Activated T-cell treated with anti-CD3 and anti-CD28 coated beads, Interleukin-2, amount 50 U/mL, for 24 hours (primary cell): ENCODE measurements around the gene KRT1.
A peak's percentile ranks its signal among the peaks of the same experiment; 100 is the strongest.

Experiments
- DNase-seq: peaks from one replicate; pipeline ENCODE4 v3.0.0-alpha.2; 2020
- H3K27ac Mint-ChIP-seq: 2 replicates; pipeline ENCODE4 v1.8.0; 2020; ENCODE audit warnings: mild to moderate bottlenecking, mixed read lengths
- H3K27me3 Mint-ChIP-seq: 2 replicates; pipeline ENCODE4 v1.8.0; 2020; ENCODE audit warnings: mixed read lengths
- H3K36me3 Mint-ChIP-seq: 2 replicates; pipeline ENCODE4 v1.8.0; 2020; ENCODE audit warnings: low read depth, mixed read lengths
- H3K4me1 Mint-ChIP-seq: 2 replicates; pipeline ENCODE4 v1.8.0; 2020; ENCODE audit warnings: low read depth, mixed read lengths
- H3K4me3 Mint-ChIP-seq: 2 replicates; pipeline ENCODE4 v1.8.0; 2020; ENCODE audit warnings: mild to moderate bottlenecking, moderate library complexity, mixed read lengths
- H3K9me3 Mint-ChIP-seq: 2 replicates; pipeline ENCODE4 v1.8.0; 2020; ENCODE audit warnings: mixed read lengths

Gene KRT1

DNA sequence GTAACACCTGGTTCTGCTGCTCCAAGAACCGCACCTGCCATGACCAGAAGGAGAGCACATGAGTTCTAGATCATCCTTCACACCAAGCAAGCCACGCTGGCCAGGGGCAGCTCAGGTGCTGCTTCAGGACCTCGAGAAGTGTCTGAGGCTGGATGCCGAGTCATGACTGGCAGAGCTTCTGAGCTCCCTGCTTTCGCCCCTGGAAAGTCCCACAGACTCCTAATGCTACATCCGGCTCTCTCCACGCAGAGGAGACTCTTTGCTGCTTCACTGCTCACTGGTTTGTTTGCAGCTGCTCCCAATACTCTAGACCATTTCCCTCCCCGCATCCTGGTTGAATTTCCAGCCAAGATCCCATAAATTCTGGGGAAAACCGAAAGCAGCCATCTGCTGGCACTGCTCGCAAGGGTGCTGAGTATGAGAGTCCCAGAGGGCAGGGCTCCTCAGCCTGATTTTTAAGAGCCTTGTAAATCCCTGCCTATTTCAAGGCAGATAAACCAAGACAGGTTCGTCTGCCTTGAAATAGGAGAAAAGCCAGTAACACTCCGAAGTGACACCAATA is 29.6 kb downstream of the KRT1 start:
- no peak overlapping the region for H3K4me3 Mint-ChIP-seq
- no peak overlapping the region for H3K27ac Mint-ChIP-seq
- no peak for DNase-seq
- no peaks in the 10 kb centered on the region for H3K9me3 Mint-ChIP-seq
- H3K27me3 Mint-ChIP-seq: no peaks in the 10 kb centered on the region
- H3K36me3 Mint-ChIP-seq: no peaks in the 10 kb centered on the region
- H3K4me1 Mint-ChIP-seq: peaks cover 38% of the 10 kb centered on the region

DNA sequence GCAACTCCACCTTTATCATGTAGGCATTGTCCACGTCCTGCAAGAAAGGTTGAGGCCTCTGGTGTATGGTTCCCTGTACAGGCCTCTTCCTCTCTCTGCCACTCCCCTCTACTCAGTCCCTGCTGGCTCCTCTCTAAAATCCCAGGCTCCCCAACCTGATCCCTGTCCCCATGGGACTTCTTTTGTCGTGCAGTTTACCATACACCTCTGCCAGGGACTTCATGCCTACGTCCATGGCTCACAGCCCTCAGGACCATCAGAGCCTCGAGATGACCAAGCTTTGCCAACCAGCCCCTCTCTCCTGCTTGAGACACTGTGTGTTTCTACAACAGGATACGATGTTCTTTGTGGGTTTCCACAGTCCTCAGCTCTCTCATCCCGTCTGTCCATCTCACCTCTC is 31.1 kb downstream of the KRT1 start:
- DNase-seq: no peak
- H3K4me1 Mint-ChIP-seq: peaks cover 52% of the 10 kb centered on the region
- H3K4me3 Mint-ChIP-seq: no peak overlapping the region
- H3K27ac Mint-ChIP-seq: no peak overlapping the region
- no peaks in the 10 kb centered on the region for H3K36me3 Mint-ChIP-seq
- H3K9me3 Mint-ChIP-seq: no peaks in the 10 kb centered on the region
- no peaks in the 10 kb centered on the region for H3K27me3 Mint-ChIP-seq

DNA sequence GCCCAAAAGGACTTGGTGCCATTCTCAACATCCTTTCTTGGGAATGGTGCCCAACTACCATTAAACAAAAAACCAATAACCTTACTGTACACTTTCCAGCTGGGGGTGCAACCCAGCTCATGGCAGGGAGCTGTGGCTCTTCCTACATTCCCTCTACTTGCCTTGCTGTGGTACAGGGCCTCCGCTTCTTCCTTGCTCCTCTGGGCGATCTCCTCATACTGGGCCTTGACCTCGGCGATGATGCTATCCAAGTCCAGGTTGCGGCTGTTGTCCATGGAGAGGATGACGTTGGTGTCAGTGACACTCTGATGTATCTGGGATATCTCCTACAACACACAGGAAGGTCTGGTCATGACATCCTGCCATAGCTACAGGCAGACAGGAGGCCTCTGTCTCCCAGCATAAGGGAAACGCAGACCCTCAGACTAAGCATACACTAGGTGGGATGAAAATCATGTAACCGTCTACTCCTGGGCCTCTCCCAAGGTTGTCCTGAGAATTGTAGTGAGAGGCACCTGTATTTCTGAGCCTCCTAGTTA is 32.1 kb downstream of the KRT1 start:
- Mint-ChIP-seq H3K36me3 (no peaks in the 10 kb centered on the region), H3K4me1 (peaks cover 59% of the 10 kb centered on the region), H3K4me3 (no peak overlapping the region), H3K9me3 (no peaks in the 10 kb centered on the region), H3K27me3 (no peaks in the 10 kb centered on the region), H3K27ac (no peak overlapping the region)
- DNase-seq: no peak

DNA sequence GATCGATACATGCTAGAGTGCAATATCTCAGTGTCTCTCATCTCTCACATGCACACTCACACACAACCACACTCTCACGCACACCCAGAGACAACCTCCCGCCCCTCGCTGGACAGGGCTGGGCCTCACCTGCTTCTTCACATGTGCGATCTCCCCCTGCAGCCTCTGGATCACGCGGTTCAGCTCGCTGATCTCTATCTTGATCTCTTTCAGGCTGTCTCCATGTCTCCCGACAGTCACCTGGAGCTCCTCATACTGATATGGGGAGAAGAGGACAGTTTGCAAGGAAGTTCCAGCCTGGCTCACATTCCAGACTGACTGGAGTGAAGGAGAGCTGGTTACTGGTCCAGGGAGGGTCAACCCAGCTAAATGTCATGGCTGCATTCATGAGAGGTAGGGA is 32.6 kb downstream of the KRT1 start:
- H3K4me1 Mint-ChIP-seq: peaks cover 62% of the 10 kb centered on the region
- H3K4me3 Mint-ChIP-seq: no peak overlapping the region
- H3K36me3 Mint-ChIP-seq: no peaks in the 10 kb centered on the region
- no peaks in the 10 kb centered on the region for H3K27me3 Mint-ChIP-seq
- no peak for DNase-seq
- H3K27ac Mint-ChIP-seq: no peak overlapping the region
- H3K9me3 Mint-ChIP-seq: no peaks in the 10 kb centered on the region

DNA sequence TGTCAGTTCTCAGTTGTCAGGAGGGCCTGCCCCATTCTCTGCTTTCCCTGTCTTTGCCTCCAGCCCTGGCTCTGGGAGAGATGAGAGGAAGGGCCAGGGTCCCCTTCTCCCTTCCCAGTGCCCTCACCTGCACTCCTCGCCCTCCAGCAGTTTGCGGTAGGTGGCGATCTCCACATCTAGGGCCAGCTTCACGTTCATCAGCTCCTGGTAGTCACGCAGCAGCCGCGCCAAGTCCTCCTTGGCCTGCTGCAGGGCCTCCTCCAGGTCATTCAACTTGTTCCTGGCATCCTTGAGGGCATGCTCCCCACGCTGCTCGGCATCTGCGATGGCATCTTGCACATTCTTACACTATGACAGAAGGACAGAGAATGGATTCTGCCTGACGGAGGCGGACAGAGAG is 33.6 kb downstream of the KRT1 start:
- H3K36me3 Mint-ChIP-seq: no peaks in the 10 kb centered on the region
- no peaks in the 10 kb centered on the region for H3K27me3 Mint-ChIP-seq
- no peak for DNase-seq
- H3K4me1 Mint-ChIP-seq: peaks cover 71% of the 10 kb centered on the region
- H3K9me3 Mint-ChIP-seq: no peaks in the 10 kb centered on the region
- H3K4me3 Mint-ChIP-seq: no peak overlapping the region
- H3K27ac Mint-ChIP-seq: no peak overlapping the region

DNA sequence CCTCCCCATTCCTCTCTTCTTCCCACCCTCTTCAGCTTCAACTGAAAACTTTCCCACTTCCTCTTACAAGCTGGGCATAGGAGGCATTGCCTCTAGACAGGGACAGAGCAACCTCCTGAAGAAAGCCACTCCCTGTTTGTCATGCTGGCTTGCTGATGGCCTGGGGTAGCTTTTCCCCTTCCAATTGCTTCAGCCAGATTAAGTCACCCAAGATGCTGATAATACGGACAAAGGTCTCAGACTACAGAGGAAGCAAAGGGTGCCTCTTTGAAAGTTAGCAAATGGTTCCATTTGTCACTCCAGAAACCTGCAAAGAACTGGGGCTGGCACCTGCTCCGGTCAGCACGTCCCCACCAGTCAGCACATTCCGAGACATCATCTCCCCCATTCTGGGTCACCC is 34.2 kb downstream of the KRT1 start:
- Mint-ChIP-seq H3K4me1 (peaks cover 77% of the 10 kb centered on the region), H3K27ac (peak overlapping the region; percentile 76), H3K9me3 (no peaks in the 10 kb centered on the region), H3K4me3 (no peak overlapping the region), H3K27me3 (no peaks in the 10 kb centered on the region), H3K36me3 (no peaks in the 10 kb centered on the region)
- DNase-seq: no peak

DNA sequence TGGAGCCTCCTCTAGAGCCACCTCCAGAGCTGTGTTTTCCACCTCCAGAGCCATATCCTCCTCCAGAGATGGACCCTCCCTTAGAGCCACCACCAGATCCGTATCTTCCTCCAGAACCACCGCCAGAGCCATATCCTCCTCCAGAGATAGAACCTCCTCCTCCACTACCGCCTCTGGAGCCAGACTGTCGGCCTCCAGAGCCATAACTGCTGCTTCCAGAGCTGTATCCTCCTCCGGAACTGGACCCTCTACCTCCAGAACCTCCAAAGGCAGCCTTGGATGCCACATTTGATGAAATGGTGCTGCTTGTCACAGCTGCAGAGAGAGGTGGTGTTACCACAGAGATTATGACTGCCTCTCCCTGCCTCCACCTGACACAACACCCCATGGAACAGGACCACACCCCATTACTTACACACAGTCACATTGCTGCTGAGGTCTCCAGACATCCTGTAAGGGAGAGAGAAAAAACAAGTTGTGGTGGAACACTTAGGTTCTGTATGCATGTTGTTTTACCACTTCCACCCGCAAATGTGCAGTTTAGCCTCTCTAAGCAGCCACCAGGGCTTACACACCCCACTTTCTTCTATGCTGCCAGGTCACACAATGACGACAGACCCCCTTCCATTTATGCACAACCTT is 35.0 kb downstream of the KRT1 start:
- no peak for DNase-seq

DNA sequence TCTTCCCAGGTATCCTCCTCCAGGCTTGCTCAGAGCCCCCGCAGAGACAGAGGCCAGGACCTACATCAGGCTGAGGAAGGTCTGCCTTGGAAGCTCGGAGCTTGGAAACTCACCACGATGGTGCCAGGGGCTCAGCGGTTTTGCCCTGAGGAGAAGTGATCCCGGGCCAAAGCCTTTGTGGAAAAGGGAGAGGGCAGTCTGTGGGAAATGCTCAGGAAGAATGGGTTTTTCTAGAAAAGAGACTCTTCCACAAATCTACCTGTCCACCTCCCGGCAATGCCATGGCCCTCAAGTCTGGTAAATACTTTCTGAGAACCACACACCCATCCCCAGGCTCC is 36.2 kb downstream of the KRT1 start:
- Mint-ChIP-seq H3K4me1 (peaks cover 71% of the 10 kb centered on the region), H3K36me3 (no peaks in the 10 kb centered on the region), H3K27ac (peak overlapping the region; percentile 4), H3K4me3 (no peak overlapping the region), H3K27me3 (no peaks in the 10 kb centered on the region), H3K9me3 (no peaks in the 10 kb centered on the region)
- DNase-seq: no peak

More for the DNA sequence above, 35.0 kb downstream of the KRT1 start:
- peaks cover 78% of the 10 kb centered on the region for H3K4me1 Mint-ChIP-seq
- no peaks in the 10 kb centered on the region for H3K9me3 Mint-ChIP-seq
- H3K36me3 Mint-ChIP-seq: no peaks in the 10 kb centered on the region
- peak overlapping the region; percentile 76 for H3K27ac Mint-ChIP-seq
- no peak overlapping the region for H3K4me3 Mint-ChIP-seq
- H3K27me3 Mint-ChIP-seq: no peaks in the 10 kb centered on the region

DNA sequence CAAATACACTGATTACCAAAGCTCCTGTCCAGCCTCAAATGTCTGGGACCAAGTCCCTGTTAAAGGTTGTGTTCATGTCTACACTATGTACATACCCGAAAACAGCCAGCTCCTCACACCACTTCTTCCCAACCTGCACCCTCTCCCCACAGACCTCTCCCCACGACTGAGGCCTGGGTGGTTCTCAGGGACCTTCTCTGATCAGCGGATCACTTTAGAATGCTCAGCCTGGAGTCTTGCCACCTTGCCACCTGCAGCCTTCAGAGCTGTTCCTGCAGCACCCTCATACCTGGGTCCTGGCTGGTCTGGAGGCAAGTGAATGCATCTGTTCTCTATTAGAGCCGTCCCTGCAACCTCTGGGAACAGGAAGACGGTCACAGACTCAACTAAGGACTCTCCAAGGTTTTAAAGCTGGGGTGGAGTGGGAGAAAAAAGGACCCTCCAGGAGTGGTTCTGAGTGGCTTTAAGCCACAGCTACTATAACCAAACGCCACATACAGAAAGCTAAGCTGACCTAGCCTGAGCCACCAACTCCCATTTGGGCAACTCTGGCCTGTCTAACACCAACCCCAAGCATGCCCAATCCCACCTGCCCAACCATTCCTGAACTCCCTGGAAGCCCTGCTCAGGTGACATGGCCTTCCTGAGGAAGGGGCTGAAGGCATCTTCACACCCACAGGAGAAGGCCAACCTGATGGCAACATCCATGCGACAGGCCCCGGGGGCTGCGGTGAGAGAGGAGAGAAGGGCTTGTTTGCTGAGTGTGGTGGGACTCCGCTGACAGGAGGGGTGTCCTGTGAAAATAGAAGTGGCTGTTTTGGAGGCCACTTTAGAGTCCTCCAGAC is 36.8 kb downstream of the KRT1 start:
- peak overlapping the region; percentile 4 for H3K27ac Mint-ChIP-seq
- peaks cover 67% of the 10 kb centered on the region for H3K4me1 Mint-ChIP-seq

DNA sequence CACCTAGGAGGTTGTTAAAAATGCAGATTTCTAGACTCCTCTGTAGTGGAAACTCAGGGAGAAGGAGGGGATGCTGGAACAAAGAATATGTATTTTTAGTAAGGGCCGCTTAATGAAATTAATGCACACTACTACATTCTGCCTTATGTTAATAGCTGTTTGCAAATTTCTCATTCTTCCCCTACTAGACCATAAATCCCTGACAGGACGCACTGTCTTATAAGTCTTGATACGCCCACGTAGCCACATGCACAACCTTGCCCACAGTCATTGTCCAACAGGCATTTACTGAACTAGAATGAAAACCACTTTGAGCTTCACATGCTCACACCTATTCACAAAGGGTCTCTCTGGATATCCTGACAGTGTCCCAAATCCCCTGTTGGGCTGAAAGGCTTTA is 38.7 kb downstream of the KRT1 start:
- no peak overlapping the region for H3K27ac Mint-ChIP-seq

More for the DNA sequence above, 36.8 kb downstream of the KRT1 start:
- Mint-ChIP-seq H3K9me3 (no peaks in the 10 kb centered on the region), H3K27me3 (no peaks in the 10 kb centered on the region), H3K4me3 (no peak overlapping the region), H3K36me3 (no peaks in the 10 kb centered on the region)
- DNase-seq: no peak

DNA sequence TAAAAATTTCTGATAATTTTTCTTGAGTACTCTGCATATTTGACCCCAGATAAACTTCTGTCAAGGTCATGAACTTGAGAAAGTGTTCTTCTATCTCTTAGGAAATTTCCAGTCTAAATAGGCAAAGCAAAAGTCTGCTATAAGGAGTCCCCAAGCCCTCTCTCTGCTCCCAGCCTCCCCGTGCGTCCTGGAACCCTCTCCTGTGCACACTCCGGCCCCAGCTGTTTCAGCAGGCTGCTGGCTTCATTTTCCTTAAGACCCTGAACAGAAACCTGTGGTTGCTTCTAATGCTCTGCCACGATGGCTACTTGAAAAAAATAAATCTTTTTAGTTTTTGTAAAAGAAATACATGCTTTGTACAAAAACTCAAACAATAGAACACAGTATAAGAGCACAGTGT is 42.9 kb downstream of the KRT1 start:
- DNase-seq: no peak
- no peak overlapping the region for H3K4me3 Mint-ChIP-seq
- H3K27ac Mint-ChIP-seq: no peak overlapping the region
- no peaks in the 10 kb centered on the region for H3K27me3 Mint-ChIP-seq
- peaks cover 44% of the 10 kb centered on the region for H3K4me1 Mint-ChIP-seq
- H3K36me3 Mint-ChIP-seq: no peaks in the 10 kb centered on the region
- no peaks in the 10 kb centered on the region for H3K9me3 Mint-ChIP-seq

More for the DNA sequence above, 38.7 kb downstream of the KRT1 start:
- DNase-seq: no peak
- Mint-ChIP-seq H3K36me3 (no peaks in the 10 kb centered on the region), H3K9me3 (no peaks in the 10 kb centered on the region), H3K4me3 (no peak overlapping the region), H3K4me1 (peaks cover 54% of the 10 kb centered on the region), H3K27me3 (no peaks in the 10 kb centered on the region)

DNA sequence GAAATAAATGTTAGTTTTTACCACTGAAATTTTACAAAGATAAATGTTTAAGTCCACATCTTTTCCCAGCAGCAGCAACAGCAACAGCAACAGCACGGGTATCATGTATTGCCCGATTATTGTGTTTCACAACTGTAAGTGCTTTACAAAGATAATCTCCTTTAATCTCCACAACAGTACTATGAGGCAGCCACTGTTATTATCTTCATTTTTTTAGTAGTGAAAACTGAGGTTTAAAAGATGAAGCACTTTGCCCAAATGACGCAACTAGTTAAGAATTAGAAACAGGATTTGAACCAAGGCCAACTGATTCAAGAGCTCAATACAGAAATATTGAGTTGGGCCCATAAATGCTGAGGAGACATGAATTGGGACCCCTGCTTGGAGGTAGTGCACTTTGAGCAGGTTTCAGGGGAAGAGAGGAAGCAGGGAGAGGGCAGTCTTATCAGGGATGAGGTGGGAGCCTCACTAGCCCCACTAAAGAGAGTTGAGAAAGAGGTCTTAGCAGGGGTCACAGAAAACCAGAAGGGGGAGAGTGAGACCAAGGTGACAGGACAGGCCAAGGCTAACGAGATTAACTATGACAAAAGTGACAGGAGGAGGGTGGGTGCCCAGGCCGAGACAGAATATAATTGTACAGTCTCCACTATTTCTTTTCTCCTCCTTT is 43.5 kb downstream of the KRT1 start:
- Mint-ChIP-seq H3K9me3 (no peaks in the 10 kb centered on the region), H3K36me3 (no peaks in the 10 kb centered on the region), H3K27me3 (no peaks in the 10 kb centered on the region), H3K4me1 (peaks cover 45% of the 10 kb centered on the region), H3K4me3 (no peak overlapping the region), H3K27ac (no peak overlapping the region)
- DNase-seq: no peak

DNA sequence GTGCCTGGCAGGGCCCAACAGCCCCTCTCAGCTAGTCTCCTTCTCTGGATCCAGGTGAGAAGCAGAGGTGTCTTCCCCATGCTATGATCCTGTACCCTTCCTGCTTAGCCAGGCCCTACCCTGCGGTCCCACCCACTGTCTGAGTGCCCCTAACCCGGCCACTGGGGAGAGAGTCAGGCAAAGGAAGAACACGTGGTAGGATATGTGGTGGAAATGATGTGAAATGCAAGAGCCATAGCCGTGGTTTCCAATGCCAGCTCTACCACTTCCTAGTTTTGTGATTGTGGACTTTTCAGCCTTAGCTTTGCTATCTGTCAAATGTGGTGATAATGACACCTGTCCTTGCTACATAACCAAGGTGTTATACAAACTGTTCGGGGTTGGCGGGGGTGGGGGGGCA is 44.0 kb downstream of the KRT1 start:
- H3K27me3 Mint-ChIP-seq: no peaks in the 10 kb centered on the region
- H3K4me3 Mint-ChIP-seq: no peak overlapping the region
- H3K9me3 Mint-ChIP-seq: no peaks in the 10 kb centered on the region
- no peak for DNase-seq
- peaks cover 44% of the 10 kb centered on the region for H3K4me1 Mint-ChIP-seq
- no peaks in the 10 kb centered on the region for H3K36me3 Mint-ChIP-seq
- no peak overlapping the region for H3K27ac Mint-ChIP-seq

DNA sequence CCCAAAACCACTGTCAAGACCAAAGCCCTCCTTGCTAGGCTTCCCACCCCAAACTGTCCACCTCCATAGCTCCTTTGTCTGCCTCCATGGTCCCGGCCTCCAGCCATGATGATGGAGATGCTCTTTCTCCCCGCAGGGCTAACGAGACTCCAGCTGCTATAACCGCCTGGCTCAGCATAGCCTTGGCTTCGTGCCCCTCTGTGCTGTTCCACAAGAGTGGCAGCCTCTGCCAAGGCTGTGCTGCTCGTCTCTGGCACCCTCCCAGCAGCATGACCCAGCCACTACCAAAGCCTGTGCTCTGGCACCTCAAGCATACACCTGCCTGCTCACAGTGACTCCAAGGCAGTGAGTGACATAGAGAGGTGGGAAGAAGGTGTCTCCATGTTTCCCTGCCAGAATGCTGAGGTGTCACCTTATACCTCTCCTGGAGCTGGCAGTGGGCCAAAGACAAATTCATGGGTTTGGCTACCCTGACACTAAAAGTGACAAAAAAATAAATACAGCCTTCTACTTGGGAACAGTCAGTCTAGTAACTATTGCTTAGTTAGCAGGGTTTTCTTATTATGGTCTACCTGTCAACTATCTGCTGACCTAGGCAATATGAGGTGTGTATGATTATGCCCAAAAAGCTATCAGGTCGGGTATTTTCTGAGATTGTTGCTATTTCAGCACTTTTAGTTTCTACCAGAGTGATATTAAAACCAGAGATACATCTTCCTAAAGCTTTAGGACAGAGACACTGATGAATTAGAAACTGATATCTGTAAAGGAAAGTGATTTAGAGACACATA is 45.7 kb downstream of the KRT1 start:
- Mint-ChIP-seq H3K4me3 (no peak overlapping the region), H3K9me3 (no peaks in the 10 kb centered on the region), H3K27ac (no peak overlapping the region), H3K36me3 (no peaks in the 10 kb centered on the region), H3K27me3 (no peaks in the 10 kb centered on the region), H3K4me1 (peaks cover 58% of the 10 kb centered on the region)
- no peak for DNase-seq
